Measurements from ENCODE around the gene RASL10A.

The RASL10A gene

DNA sequence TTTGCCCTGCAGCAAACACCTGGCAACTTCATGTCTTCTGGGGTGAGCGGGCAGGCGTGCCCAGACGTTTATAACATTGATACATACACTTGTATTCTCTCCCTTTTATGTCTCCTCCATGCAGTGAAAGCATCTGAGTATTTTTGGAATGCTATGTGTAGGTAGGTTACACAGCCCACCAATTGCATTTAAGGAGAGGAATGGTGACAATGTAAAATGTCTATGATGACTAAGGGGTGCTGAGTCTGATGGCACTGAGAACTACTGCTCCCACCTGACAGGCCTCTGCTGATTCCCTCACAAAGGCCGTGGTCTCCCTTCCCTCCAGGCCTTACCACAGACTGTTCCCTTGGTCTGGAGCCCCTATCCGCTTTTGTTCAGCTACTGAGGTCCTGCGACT lies 22.9 kb upstream of the RASL10A start:
- DNase-seq (ENCODE audit: low read depth, low spot score), result no peak

DNA sequence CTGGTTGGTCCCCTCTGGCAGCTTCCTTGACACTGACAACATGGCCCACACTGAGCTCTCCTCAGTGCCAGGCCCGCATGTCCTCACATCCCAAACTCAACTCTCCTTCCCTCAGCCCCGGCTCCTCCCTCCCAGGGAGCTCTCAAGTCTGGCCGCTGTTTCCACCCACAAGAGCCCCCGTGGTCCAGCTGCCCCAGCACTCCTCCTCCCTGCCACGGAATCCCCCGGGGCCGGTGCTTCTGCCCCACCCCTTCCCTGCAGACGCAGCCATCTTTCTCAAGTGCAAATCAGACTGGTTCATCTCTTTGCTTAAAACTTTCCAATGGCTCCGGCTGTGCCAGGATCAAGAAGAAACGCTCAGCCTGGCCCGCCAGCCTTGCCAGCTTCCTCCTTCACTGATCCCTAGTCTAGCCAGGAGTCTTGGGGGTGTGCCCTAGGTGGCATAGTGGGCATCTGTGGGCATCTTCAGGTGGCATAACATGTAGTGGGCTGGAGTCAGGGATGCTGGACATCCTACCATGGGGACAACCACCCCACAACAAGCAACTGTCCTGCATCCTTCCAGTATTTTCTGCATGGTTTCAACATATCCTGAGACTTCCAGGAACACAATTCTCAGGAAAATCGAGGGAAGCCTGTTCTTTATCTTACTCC lies 22.3 kb upstream of the RASL10A start:
- no peak for DNase-seq (ENCODE audit: low read depth, low spot score)

DNA sequence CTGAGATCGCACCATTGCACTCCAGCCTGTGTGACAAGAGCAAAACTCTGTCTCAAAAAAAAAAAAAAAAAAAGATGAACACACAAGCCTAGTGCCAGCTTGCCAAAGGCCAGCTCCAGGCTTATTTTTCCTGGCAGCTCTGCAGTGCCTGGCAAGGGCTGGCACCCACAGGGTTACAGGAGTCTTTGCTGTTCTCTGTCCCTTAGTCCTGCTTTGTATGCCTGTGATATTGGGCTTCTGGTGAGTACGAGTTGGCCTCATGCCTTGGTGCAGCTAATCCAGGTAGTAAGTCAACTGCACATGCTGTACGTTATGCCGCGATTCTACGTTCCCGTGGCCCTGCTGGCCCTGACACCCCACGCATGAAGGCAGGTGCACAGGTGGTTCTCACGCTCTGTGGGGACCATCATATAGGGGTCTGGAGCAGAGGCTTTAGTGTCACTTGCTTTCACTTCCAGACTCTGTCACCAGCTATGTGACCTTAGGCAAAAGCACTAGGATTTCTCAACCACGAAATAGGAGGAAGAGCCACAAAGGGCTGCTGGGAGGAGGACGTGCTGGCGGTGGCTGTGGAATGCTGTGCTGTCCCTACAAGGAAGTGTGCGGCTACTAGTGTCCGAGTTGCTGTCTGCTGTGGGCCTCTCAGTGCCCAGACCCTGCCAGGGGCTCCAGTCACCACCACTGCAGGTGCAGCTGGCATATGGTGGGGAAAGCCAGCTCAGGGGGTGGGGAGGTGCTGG lies 21.4 kb upstream of the RASL10A start:
- DNase-seq (ENCODE audit: low read depth, low spot score), result no peak

DNA sequence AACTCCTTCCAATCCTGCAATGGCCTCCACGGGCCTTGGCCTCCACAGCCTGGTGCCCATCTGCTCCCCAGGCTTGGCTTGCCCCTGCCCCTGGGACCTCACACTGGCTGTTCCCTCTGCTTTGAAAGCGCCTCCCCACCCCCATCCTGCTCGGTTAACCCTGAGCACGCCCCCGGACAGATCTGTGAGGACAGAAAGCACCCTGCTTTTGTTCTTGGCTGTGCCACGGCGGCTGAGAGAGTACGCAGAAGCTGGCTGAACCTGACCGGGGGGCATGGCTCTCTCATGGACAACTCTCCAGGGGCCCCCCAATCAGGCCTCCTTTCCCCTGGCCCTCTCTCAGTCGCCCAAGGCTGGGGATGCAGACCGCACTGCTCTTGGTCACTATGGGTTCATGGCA lies 20.2 kb upstream of the RASL10A start:
- no peak for DNase-seq (ENCODE audit: low read depth, low spot score)

DNA sequence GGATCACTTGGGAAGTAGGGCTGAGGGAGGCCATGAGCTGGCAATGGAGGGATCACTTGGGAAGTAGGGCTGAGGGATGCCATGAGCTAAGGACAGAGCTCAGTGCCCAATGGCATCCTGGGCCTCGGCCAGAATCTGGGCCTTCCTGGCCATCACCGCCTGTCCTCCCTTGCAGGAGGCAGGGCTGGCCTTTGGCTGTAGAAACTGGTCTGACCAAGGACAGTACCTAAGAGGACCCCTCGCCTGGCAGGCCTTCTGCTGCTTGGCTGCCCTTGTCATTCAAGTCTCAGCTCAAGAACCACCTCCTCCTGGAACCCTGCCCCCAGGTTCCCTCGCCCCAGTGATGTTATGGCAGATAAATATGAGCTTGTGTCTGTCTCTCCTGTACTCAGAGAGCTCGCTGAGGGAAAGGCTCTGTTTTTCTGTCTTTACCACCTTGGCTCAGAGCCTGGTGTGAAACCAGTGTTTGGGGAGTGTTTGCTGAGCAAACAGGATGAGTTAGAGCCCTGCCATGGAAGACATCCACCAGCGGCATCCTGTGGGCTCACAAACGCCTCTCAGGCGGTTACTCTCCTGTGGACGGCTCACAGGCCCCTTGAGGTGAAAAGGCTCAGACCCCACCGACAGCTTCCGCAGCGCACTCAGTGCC lies 19.3 kb upstream of the RASL10A start:
- DNase-seq (ENCODE audit: low read depth, low spot score), result no peak

DNA sequence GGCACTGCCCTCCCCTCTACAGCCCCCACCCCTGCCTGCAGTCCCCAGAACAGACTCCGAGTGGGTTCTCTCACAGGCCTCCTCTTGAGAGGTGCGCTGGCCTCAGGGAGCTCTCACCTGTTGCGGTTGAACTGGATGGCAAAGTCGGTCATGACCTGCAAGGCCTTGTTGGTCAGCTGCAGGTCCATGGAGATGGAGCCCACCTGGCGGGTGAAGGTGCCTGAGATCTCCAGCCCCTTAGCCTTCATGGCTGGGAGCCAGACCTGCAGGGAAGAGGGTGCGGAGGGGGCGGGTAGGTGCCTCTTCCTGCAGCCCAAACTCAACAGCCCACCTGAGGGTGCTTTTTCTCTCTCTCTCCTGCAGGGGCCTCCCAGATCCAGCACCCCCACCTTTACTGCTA lies 18.7 kb upstream of the RASL10A start:
- no peak for DNase-seq (ENCODE audit: low read depth, low spot score)

DNA sequence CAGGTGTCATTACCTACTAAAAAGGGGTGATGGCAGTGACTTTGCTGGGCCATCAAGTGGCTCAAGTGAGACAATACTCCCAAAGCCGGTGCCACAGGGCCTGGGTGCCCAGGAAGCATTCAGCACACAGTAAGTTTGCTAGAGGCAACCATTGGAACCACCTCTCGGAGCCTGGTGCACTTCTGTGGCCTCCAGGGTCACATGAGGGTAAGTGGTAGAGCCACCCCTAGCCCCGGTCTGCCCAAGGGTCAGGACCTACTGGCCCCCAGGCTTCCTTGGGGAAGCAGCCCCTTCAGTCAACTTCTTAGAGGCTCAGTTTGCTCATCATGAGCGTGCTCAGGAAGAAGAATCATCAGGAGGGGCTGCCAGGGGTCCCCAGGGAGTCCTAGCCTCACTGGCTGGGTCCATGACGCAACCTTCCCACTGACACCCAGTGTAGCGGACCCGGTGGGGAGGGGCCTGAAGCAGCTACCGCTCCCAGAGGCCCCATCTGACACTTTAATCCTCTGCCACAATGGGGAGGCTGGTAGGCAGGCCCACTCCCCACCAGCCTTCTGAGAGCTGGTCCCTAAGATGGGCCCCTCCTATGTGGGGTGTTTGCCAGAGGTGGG lies 17.5 kb upstream of the RASL10A start:
- DNase-seq (ENCODE audit: low read depth, low spot score), result no peak

DNA sequence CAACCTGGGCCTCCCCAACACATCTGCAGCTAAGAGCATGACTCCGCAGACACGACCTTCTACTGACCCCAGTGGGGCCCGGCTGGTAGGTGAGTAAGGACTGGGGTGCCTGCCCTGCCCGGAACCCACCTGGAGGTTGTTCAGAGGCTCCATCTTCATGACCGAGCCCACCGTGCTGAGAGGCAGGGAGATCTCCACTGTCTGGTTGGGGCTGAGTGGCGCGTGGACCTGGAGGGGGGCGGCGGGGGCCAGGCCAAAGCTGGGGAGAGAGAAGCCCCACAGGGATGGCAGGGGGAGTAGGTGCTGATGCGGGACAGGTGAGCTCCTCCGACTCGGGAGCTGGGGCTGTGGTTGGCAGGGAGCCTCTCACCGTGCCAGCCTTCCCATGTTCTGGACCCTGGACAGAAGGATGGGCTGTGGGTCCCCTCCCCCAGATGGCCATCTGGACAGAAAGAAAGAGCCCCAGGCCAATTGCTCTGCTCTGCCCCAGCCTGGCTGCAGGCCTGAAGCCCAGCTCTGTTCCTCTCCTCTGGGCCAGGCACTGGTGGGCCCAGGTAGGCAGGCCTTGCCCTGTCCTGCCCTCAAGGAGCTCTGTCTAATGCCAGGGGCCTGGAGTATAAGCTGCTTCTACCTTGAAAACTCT lies 16.3 kb upstream of the RASL10A start:
- no peak for DNase-seq (ENCODE audit: low read depth, low spot score)

DNA sequence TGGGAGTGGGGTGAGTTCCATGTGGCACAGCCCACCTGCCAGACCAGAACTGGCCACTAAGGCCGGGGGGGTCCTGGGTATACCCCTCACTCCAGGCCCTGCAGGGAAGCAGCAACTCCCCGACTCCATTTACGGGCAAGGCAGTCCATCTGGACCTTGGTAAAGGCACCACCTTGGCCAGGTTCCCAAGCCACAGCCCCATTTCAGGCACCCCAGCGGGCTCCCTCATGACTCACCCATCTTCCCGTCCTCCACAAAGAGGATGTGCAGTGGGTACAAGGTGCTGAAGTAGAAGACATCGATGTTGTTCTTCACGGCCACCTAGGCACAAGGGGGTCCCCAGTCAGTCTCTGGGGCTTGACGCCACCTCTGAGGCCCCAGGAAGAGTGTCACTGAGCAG lies 15.7 kb upstream of the RASL10A start:
- no peak for DNase-seq (ENCODE audit: low read depth, low spot score)

DNA sequence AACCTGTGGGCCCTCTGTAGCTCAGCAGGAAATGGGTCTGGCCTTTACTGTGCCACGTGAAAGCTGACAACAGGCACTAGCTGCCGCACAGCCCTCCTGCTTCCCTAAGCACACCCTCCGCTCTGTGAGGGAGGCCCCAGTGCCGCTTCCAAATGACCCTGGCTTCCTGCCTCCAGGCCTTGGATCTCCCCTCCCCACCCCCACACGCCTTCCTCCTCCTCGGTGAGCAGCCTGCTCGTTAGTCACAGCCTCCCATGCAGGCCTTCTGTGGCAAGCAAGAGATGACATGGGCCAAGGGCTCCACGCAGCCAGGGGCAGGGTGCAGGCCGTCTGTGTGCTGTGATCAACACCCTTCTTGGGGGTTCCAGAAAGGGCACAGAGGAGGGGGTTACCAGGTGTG lies 15.3 kb upstream of the RASL10A start:
- no peak for DNase-seq (ENCODE audit: low read depth, low spot score)

DNA sequence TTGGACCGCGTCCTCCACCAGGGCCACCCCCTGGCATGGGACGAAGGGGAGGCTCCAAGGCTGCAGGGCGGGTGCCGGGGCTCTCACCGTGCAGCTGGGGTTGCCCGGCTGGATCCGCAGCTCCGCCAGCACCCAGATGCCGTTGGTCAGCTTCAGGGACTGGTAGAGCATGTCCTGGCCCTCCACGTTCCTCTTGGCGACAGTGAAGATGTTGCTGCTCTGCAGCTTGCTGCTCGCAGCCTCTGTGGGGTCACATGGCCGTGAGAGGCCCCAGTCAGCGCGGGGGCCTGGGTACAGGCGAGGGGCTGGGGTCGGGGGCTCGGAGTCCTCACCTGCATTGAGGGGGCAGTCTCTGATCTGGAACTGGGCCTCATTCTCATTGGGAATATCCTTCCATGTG lies 14.8 kb upstream of the RASL10A start:
- DNase-seq (ENCODE audit: low read depth, low spot score), result no peak

DNA sequence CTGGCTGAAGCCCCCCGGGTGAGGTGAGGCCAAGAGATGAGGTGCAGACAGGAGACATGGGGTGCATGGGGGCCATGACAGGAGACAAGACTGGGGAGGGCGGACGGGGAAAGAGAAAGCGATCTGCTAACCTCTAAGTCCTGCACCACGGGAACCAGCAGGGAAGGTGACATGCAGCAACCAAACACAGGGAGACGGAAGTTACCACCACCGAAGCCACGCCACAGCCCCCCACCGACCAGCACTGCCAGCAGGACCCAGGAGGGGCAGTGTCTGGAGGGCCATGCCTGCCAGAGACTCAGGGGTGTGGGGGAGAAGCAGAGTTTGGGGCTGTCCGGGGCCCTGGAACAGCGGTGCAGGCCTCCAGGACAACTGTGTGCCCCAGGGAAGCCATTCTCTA lies 14.1 kb upstream of the RASL10A start:
- no peak for DNase-seq (ENCODE audit: low read depth, low spot score)

DNA sequence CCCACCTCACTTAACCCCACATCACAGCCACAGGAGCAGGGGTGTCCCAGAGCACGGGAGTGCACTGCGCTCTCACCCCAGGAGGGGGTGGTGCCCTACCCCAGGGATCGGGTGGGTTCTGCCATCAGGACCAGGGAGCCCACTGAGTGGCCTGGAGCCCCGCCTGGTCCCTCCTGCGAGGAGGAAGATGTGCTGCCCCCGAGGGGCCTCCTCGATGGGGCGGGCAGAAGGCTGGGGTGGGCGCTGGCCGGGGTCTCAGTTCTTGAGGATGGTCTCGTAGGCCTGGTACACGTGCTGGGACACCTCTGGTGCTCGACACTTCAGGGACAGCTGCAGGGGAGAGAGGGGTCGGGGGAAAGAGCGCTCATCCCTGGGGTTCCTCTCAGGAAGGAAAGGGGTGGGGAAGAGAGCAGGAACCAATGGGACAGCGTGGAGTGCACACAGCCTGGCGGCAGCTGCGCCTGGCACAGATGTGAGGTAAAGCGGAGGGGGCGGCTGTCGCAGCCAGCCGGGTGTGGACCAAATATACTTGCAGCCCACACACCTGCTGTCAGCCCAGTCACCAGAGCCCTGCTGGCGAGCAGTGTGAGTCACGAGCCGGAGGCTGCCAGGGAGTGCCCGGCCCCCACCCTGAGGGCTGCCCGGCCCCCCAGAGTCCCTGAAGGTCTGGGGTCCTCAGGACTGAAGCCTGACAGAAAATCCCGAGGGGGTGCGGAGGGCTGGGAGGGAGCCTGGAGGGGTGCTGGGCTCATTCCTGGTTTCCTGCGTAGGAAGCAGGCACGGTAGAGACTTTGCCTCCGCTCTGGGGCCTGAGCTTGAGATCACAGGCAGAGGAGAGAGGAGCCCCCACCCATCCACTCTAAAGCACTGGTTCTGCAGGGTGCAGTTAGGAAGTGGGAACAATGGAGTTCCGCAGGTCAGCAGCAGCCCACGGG lies 13.3 kb upstream of the RASL10A start:
- DNase-seq (ENCODE audit: low read depth, low spot score), result no peak

DNA sequence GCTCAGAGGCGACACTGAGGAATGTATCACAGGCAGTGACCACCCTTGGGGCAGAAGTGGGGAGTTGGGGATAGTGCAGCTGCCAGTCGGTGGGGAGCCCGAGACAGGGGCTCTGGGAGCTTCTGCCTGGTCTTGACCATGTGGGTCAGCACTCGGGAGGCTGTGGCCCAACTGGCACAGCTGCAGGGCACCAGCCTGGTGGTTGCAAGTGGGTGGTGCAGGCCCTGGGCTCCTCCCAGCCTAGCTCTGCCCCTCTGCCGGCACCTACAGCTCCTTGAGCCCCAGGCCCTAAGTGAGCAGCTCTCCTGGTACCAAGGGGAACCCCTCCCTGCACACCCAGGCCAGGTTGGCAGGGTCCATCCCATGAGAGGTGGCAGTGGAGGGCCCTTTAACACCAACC lies 12.6 kb upstream of the RASL10A start:
- no peak for DNase-seq (ENCODE audit: low read depth, low spot score)

DNA sequence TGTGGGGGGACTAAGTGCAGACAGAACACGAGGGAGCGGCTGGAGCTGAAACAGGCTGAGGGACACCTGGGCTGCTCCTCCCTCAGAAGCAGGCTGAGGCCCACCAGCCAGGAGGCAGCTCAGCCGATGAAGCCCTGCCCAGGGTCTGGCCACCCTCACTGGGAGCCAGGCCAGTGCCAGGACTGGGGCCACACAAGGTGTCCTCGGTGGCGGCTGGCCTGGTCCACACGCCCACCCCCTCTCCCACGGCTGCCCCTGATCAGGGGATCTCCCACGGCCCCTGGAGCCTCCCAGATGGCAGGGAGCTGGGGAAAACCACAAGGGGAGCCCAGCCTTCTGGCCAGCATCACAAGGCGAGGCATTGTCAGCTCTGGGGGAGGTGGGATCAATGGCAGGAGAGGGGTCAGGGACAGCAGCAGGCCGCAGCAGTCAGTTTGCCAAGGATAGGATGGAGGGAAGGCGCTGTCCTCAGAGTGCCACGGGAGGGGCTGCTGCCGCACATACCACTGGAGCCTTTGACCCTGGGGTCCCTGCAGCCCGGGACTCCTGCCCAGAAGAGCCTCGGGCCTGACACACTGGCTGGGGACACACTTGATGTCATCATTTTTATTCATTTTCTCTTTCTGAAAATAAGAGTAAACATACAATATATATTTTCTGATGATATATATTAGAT lies 11.7 kb upstream of the RASL10A start:
- DNase-seq (ENCODE audit: low read depth, low spot score), result no peak

DNA sequence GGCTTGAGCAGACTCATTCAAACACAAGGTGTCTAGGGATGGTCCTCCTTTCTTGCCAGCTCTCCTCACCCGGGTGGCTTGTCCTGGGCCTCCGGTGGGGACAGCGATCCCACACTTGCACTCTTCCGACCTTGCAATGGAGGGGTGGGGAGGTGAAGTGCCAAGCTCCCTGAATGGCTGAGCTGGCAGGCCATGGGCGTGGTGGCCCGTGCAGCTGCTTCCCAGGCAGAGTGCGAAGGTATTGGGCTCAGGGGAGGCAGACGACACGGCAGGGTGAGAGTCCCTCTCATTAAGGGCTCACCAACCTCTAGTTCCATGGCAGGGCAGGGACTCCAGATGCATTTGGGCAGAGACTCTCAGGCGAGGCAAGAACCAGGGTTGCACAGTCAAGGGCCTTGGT lies 11.0 kb upstream of the RASL10A start:
- DNase-seq (ENCODE audit: low read depth, low spot score), result no peak

DNA sequence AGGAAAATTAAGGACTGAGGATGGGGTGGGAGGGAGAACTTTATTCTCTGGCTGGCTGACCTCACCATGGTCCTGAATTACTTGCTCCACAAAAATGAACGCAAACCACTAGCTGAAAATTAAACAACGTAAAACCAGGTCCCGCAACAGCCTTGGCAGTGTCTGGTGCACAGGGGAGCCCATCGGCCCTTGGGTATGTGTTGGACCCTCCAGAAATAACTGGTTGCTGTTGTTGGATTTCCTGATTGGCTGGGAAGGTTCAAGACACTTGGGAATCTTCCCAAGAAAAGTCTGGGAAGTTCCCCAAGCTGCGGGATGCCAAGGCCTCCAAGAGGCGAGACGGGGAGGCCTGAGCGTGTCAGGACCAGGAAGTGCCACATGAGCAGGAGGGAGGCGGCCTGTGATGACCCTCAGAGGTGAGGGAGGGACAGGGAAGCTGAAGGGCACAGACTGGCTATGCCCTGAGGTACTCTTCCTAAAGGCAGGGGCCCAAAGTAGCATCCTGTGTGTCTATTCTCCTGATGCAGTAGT lies 10.4 kb upstream of the RASL10A start:
- no peak for DNase-seq (ENCODE audit: low read depth, low spot score)

DNA sequence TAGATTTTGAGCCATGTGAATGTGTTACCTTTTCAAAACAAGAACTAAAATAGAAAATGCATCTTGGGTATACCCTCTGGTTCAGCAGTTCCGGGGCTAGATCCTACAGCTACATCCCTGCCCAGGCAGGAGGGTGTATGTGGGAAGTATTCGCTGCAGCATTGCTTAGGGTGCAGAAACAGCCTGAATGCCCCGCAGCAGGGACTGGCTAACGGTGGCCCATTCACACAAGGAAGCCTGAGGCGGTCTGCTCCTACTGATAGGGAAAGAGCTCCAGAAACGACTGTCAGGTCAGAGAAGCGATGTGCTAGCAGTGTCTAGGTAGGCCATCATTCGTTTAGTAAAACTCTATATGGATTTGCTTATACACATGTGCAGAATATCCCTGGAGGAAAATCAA lies 9.9 kb upstream of the RASL10A start:
- no peak for DNase-seq (ENCODE audit: low read depth, low spot score)

DNA sequence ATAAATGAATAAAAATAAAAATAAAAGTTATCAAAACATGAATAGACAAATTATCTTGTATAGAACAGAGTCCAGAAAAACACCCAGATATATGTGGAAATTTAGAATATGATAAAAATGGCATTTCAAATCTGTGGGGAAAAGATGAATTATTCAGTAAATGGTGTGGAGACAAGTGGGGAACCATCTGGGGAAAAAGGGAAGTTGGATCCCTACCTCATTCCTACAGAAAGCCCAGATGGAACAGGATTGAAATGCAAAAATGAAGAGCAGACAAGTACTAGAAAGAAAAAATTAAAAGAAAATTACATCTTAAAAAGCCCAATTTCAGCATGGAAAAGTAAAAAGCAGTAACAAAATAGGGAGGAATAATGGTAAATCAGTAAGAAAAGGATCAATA lies 8.1 kb upstream of the RASL10A start:
- no peak for DNase-seq (ENCODE audit: low read depth, low spot score)

DNA sequence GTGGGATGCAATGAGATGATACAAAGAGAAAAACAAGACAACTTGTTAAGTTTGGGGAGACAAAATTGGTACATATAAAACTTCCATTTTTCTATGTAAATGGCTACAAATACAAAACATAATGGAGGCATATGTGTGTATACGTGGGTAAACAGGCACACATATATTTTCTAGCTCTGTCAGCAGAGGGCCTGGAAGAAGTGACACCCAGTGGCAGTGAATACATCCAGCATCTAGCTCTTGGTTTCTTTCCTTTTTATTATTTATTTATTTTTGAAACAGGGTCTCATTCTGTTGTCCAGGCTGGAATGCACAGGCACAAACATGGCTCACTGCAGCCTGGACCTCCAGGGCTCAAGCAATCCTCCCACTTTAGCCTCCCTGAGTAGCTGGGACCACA lies 5.0 kb upstream of the RASL10A start:
- no peak for DNase-seq (ENCODE audit: low read depth, low spot score)

Data from iPS DF 19.7 (cell line).